NCI-H1694 treated with DMSO at 0.1 percent for 48 hours (cell line): Measurements from ENCODE around the gene MYO10.

Experiments used
- DNase-seq: peaks from one replicate; lab custom pipeline; 2025; lab: John Stamatoyannopoulos, UW

MYO10 gene

GRCh38 chr5:16916262-16916878, 19.7 kb downstream of the MYO10 start:
- no peak for DNase-seq

GRCh38 chr5:16914584-16914983, 21.5 kb downstream of the MYO10 start:
- DNase-seq, result no peak

- no peak for DNase-seq
Measured at GRCh38 chr5:16914108-16914435, 22.0 kb downstream of the MYO10 start.

- DNase-seq, result no peak
Measured at GRCh38 chr5:16913187-16914107, 22.6 kb downstream of the MYO10 start.

GRCh38 chr5:16912080-16912479, 24.0 kb downstream of the MYO10 start:
- no peak for DNase-seq

GRCh38 chr5:16909464-16909863, 26.6 kb downstream of the MYO10 start:
- no peak for DNase-seq

- DNase-seq, result no peak
Measured at GRCh38 chr5:16907270-16907669, 28.8 kb downstream of the MYO10 start.

- DNase-seq, result no peak
Measured at GRCh38 chr5:16906255-16906654, 29.8 kb downstream of the MYO10 start.

GRCh38 chr5:16903480-16904300, 32.4 kb downstream of the MYO10 start:
- no peak for DNase-seq

GRCh38 chr5:16902846-16903245, 33.2 kb downstream of the MYO10 start:
- no peak for DNase-seq

- no peak for DNase-seq
Measured at GRCh38 chr5:16901021-16901644, 35.0 kb downstream of the MYO10 start.

GRCh38 chr5:16899171-16899570, 36.9 kb downstream of the MYO10 start:
- no peak for DNase-seq

- no peak for DNase-seq
Measured at GRCh38 chr5:16897800-16898199, 38.3 kb downstream of the MYO10 start.

- no peak for DNase-seq
Measured at GRCh38 chr5:16897284-16897704, 38.8 kb downstream of the MYO10 start.

GRCh38 chr5:16896767-16897166, 39.3 kb downstream of the MYO10 start:
- no peak for DNase-seq

- DNase-seq, result no peak
Measured at GRCh38 chr5:16894236-16895057, 41.6 kb downstream of the MYO10 start.

GRCh38 chr5:16891033-16891432, 45.1 kb downstream of the MYO10 start:
- DNase-seq, result no peak

- peak; percentile 27 for DNase-seq
Measured at GRCh38 chr5:16889972-16890519, 46.0 kb downstream of the MYO10 start.

GRCh38 chr5:16889203-16889971, 46.7 kb downstream of the MYO10 start:
- no peak for DNase-seq

GRCh38 chr5:16888694-16889124, 47.4 kb downstream of the MYO10 start:
- no peak for DNase-seq
